Neural cell (in vitro differentiated cells): ENCODE results near the gene TPRG1L.

Experiments
- CTCF ChIP-seq: fragments of 450-650 bp; IDR thresholded peaks from 2 replicates; pipeline ENCODE4 v1.5.1; 2014; ENCODE audit warnings: antibody characterized with exemption, mild to moderate bottlenecking, moderate library complexity; ENCODE audit not compliant: poor library complexity, severe bottlenecking
- EP300 ChIP-seq: fragments of 450-650 bp; conservative IDR thresholded peaks from 2 replicates; pipeline ENCODE4 v1.6.1; 2014; ENCODE audit warnings: antibody characterized with exemption, mild to moderate bottlenecking, moderate library complexity; ENCODE audit not compliant: poor library complexity, severe bottlenecking
- EZH2 ChIP-seq: fragments of 200-600, 300-800 bp; shearing (Covaris generic), sonication (generic); IDR thresholded peaks from 2 replicates; pipeline ENCODE4 v1.6.1; 2014; ENCODE audit warnings: antibody characterized with exemption, low read length, borderline replicate concordance, mild to moderate bottlenecking; ENCODE audit not compliant: insufficient read depth, poor library complexity, severe bottlenecking
- MXI1 ChIP-seq: fragments of 450-650 bp; conservative IDR thresholded peaks from 2 replicates; pipeline ENCODE4 v1.6.1; 2014; ENCODE audit warnings: antibody characterized with exemption, mild to moderate bottlenecking; ENCODE audit not compliant: poor library complexity, severe bottlenecking
- POLR2AphosphoS5 ChIP-seq: IDR thresholded peaks from 2 replicates; pipeline ENCODE4 v1.6.1; 2012
- RAD21 ChIP-seq: fragments of 450-650 bp; conservative IDR thresholded peaks from 2 replicates; pipeline ENCODE4 v1.6.1; 2014; ENCODE audit warnings: antibody characterized with exemption, mild to moderate bottlenecking, moderate library complexity
- REST ChIP-seq: IDR thresholded peaks from 2 replicates; pipeline ENCODE4 v1.6.1; 2012; ENCODE audit warnings: borderline replicate concordance
- SMC3 ChIP-seq: fragments of 450-650 bp; conservative IDR thresholded peaks from 2 replicates; pipeline ENCODE4 v1.6.1; 2014; ENCODE audit warnings: antibody characterized with exemption, mild to moderate bottlenecking, moderate library complexity; ENCODE audit not compliant: poor library complexity
- TAF1 ChIP-seq: IDR thresholded peaks from 2 replicates; pipeline ENCODE4 v1.6.1; 2012; ENCODE audit warnings: low read depth

GRCh38 chr1:3626025-3626424 is 1.2 kb downstream of the TPRG1L start:
- TF ChIP-seq REST, result no peak
- TF ChIP-seq EP300, result no peak
- TF ChIP-seq RAD21, result no peak
- TF ChIP-seq CTCF, result no peak
- TF ChIP-seq MXI1, result no peak
- TF ChIP-seq EZH2, result no peak
- no peak for TF ChIP-seq POLR2AphosphoS5
- no peak for TF ChIP-seq TAF1
- TF ChIP-seq SMC3, result no peak
